Stimulated activated effector memory CD8-positive, alpha-beta T cell treated with anti-CD3 and anti-CD28 coated beads, Interleukin-12 subunit alpha, Interleukin-12 subunit beta, amount 100 ng/mL, for 72 hours (primary cell): Measurements from ENCODE around the gene WBP4.

Experiments used
- ATAC-seq: fragments of 150-1000 bp; cut with Tn5 transposase; 2 replicates; pipeline ENCODE4 v1.10.0; 2021
- DNase-seq, 2 donors: peaks; one replicate each; pipeline ENCODE4 v3.0.0; 2021 to 2022; ENCODE audit warnings: low spot score in 2 of 2
- H3K27ac Mint-ChIP-seq: one replicate; pipeline ENCODE4 v1.8.0; 2022; ENCODE audit warnings: mild to moderate bottlenecking, mixed read lengths
- H3K36me3 Mint-ChIP-seq: one replicate; pipeline ENCODE4 v1.8.0; 2022; ENCODE audit warnings: mild to moderate bottlenecking, mixed read lengths
- H3K4me1 Mint-ChIP-seq: one replicate; pipeline ENCODE4 v1.8.0; 2022; ENCODE audit warnings: mixed read lengths
- H3K4me3 Mint-ChIP-seq: one replicate; pipeline ENCODE4 v1.8.0; 2022; ENCODE audit warnings: mild to moderate bottlenecking, mixed read lengths
- H3K9me3 Mint-ChIP-seq: one replicate; pipeline ENCODE4 v1.8.0; 2022; ENCODE audit warnings: mixed read lengths

The WBP4 gene

GRCh38 chr13:41061075-41061913, at the start of gene WBP4:
TSS of gene WBP4 (plus strand) at chr13:41061509. CDS start at chr13:41061674, 165 bp downstream.
- ATAC-seq, result peak; percentile 90
- H3K4me3 Mint-ChIP-seq, result peak within 1 kb of the TSS; percentile 100
- H3K4me1 Mint-ChIP-seq, result peaks cover 53% of the 10 kb centered on the region
- peak within 1 kb of the TSS; percentile 100 for H3K27ac Mint-ChIP-seq
- DNase-seq, result peak; percentile 88 to 98
- peaks cover 75% of the 10 kb centered on the region for H3K36me3 Mint-ChIP-seq
- no peaks in the 10 kb centered on the region for H3K9me3 Mint-ChIP-seq

GRCh38 chr13:41012536-41012935, 48.8 kb upstream of the WBP4 start:
- ATAC-seq (no peak), DNase-seq (no peak)
- no peak overlapping the region for H3K27ac Mint-ChIP-seq
- no peak overlapping the region for H3K4me3 Mint-ChIP-seq
- H3K4me1 Mint-ChIP-seq, result peaks cover 51% of the 10 kb centered on the region
- peaks cover 72% of the 10 kb centered on the region for H3K36me3 Mint-ChIP-seq
- no peaks in the 10 kb centered on the region for H3K9me3 Mint-ChIP-seq

GRCh38 chr13:41013835-41014234, 47.5 kb upstream of the WBP4 start:
- ATAC-seq, result peak; percentile 97
- peak overlapping the region; percentile 95 for H3K27ac Mint-ChIP-seq
- peaks cover 70% of the 10 kb centered on the region for H3K36me3 Mint-ChIP-seq
- peaks cover 39% of the 10 kb centered on the region for H3K4me1 Mint-ChIP-seq
- H3K9me3 Mint-ChIP-seq, result no peaks in the 10 kb centered on the region
- H3K4me3 Mint-ChIP-seq, result peak overlapping the region; percentile 74
- no peak for DNase-seq

- DNase-seq (no peak), ATAC-seq (no peak)
- Mint-ChIP-seq H3K4me3 (peak overlapping the region; percentile 74), H3K9me3 (no peaks in the 10 kb centered on the region), H3K4me1 (peaks cover 42% of the 10 kb centered on the region), H3K36me3 (peaks cover 61% of the 10 kb centered on the region), H3K27ac (peak overlapping the region; percentile 95)
Measured at GRCh38 chr13:41015920-41016319, 45.4 kb upstream of the WBP4 start.

GRCh38 chr13:41017159-41017558, 44.1 kb upstream of the WBP4 start:
- Mint-ChIP-seq H3K4me3 (peak overlapping the region; percentile 74), H3K36me3 (peaks cover 49% of the 10 kb centered on the region), H3K27ac (peak overlapping the region; percentile 95), H3K9me3 (no peaks in the 10 kb centered on the region), H3K4me1 (peaks cover 39% of the 10 kb centered on the region)
- no peak for DNase-seq
- peak; percentile 39 for ATAC-seq

GRCh38 chr13:41017817-41018601, 43.3 kb upstream of the WBP4 start:
- DNase-seq, result no peak
- Mint-ChIP-seq H3K9me3 (no peaks in the 10 kb centered on the region), H3K4me1 (peaks cover 39% of the 10 kb centered on the region), H3K4me3 (peak overlapping the region; percentile 74), H3K36me3 (peaks cover 40% of the 10 kb centered on the region), H3K27ac (peak overlapping the region; percentile 95)
- ATAC-seq, result peak; percentile 45

- H3K36me3 Mint-ChIP-seq, result peaks cover 34% of the 10 kb centered on the region
- H3K4me3 Mint-ChIP-seq, result peak overlapping the region; percentile 74
- no peak for ATAC-seq
Measured at GRCh38 chr13:41018602-41018948, 42.7 kb upstream of the WBP4 start.

GRCh38 chr13:41019011-41019487, 42.3 kb upstream of the WBP4 start, which contains the start of gene ELF1:
TSS of gene ELF1 (minus strand) at chr13:41019316. CDS start at chr13:40982054, 37,262 bp downstream.
- ATAC-seq (peak; percentile 95), DNase-seq (peak; percentile 23 to 65)
- Mint-ChIP-seq H3K4me1 (peaks cover 35% of the 10 kb centered on the region), H3K4me3 (peak within 1 kb of the TSS; percentile 74), H3K27ac (peak within 1 kb of the TSS; percentile 95), H3K9me3 (no peaks in the 10 kb centered on the region), H3K36me3 (peaks cover 30% of the 10 kb centered on the region)

More at GRCh38 chr13:41018602-41018948, 42.7 kb upstream of the WBP4 start:
- Mint-ChIP-seq H3K4me1 (peaks cover 39% of the 10 kb centered on the region), H3K9me3 (no peaks in the 10 kb centered on the region), H3K27ac (peak overlapping the region; percentile 95)
- DNase-seq, result no peak

GRCh38 chr13:41019578-41020347, 41.5 kb upstream of the WBP4 start:
- Mint-ChIP-seq H3K4me1 (peaks cover 34% of the 10 kb centered on the region), H3K27ac (peak overlapping the region; percentile 95), H3K4me3 (peak overlapping the region; percentile 74), H3K9me3 (no peaks in the 10 kb centered on the region), H3K36me3 (peaks cover 23% of the 10 kb centered on the region)
- DNase-seq (no peak), ATAC-seq (no peak)

- H3K36me3 Mint-ChIP-seq, result no peaks in the 10 kb centered on the region
- peak overlapping the region; percentile 41 for H3K27ac Mint-ChIP-seq
- DNase-seq (no peak), ATAC-seq (no peak)
- no peaks in the 10 kb centered on the region for H3K9me3 Mint-ChIP-seq
- peaks cover 29% of the 10 kb centered on the region for H3K4me1 Mint-ChIP-seq
- no peak overlapping the region for H3K4me3 Mint-ChIP-seq
Measured at GRCh38 chr13:41025518-41025917, 35.8 kb upstream of the WBP4 start.

- H3K9me3 Mint-ChIP-seq, result no peaks in the 10 kb centered on the region
- no peak for DNase-seq
- no peak for ATAC-seq
Measured at GRCh38 chr13:41026788-41027187, 34.5 kb upstream of the WBP4 start.

GRCh38 chr13:41028051-41028450, 33.3 kb upstream of the WBP4 start:
- H3K9me3 Mint-ChIP-seq, result no peaks in the 10 kb centered on the region
- no peak overlapping the region for H3K4me3 Mint-ChIP-seq
- H3K27ac Mint-ChIP-seq, result no peak overlapping the region
- H3K4me1 Mint-ChIP-seq, result peaks cover 23% of the 10 kb centered on the region
- no peak for DNase-seq
- no peaks in the 10 kb centered on the region for H3K36me3 Mint-ChIP-seq
- ATAC-seq, result no peak

More at GRCh38 chr13:41026788-41027187, 34.5 kb upstream of the WBP4 start:
- Mint-ChIP-seq H3K27ac (no peak overlapping the region), H3K4me1 (peaks cover 24% of the 10 kb centered on the region), H3K36me3 (no peaks in the 10 kb centered on the region), H3K4me3 (no peak overlapping the region)

- peak; percentile 52 for ATAC-seq
- Mint-ChIP-seq H3K36me3 (no peaks in the 10 kb centered on the region), H3K4me3 (no peak overlapping the region), H3K9me3 (no peaks in the 10 kb centered on the region), H3K27ac (no peak overlapping the region), H3K4me1 (peaks cover 19% of the 10 kb centered on the region)
- no peak for DNase-seq
Measured at GRCh38 chr13:41029629-41030028, 31.7 kb upstream of the WBP4 start.

- Mint-ChIP-seq H3K27ac (no peak overlapping the region), H3K4me3 (no peak overlapping the region), H3K9me3 (no peaks in the 10 kb centered on the region), H3K36me3 (no peaks in the 10 kb centered on the region), H3K4me1 (peaks cover 17% of the 10 kb centered on the region)
- DNase-seq (no peak), ATAC-seq (peak; percentile 88)
Measured at GRCh38 chr13:41032691-41033376, 28.5 kb upstream of the WBP4 start.
